Amygdala (tissue), 56 donors: ENCODE results near the gene EHD3.

Experiments used
- DNase-seq, 56 donors: peaks; one replicate each; lab custom pipeline; 2025; lab: John Stamatoyannopoulos, UW

Gene EHD3

DNA sequence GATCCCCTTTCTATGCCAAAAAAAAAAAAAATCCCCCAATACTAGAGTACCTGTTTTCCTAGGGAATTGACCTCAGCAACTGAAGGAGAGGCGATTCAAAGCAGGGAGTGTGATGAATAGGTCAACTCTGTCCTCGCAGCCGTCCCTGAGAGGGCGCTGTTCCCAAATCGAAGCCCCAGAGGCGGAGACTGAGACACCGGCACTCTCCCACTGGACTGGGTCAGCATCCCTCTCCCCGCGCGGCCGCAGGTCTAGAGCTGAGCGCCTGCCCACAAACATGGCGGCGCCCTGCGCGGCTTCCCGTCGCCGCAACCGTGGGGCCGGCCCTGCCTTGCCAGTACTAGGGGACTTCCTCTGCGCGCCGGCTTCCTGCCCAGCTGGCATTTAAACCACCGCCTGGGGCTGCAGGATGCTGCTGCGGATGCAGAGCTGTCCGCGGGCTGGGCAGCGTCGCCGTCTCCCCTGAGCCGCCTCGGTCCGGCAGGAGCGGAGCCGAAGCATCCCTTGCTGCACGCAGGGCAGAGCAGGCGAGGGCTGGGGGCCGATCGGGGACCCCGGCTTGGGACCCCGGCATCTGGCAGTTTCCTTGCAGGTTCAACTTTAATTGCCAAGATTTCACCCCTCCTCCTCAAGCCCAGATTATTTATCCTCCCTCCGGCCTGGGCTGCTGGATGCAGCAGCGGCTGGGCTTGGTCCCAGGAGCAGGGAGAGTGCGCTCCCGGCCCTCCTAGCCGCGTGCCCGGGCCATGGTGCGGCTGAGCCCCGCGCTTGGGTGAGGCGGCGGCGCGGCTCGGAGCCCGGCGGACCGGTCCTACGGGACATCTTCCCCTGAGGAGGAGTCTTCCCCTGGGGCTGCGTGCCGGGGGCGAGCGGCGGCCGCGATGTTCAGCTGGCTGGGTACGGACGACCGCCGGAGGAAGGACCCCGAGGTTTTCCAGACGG is at the start of gene EHD3:
Gene EHD3 (plus strand): TSS at position 412 of the 942 bp plus-strand sequence. CDS start 470 bp downstream, at position 882.
- DNase-seq, result peak; percentile 41 to 93 (median 84)

GRCh38 chr2:31187166-31187565 is 46.8 kb upstream of the EHD3 start:
- no peak for DNase-seq

DNA sequence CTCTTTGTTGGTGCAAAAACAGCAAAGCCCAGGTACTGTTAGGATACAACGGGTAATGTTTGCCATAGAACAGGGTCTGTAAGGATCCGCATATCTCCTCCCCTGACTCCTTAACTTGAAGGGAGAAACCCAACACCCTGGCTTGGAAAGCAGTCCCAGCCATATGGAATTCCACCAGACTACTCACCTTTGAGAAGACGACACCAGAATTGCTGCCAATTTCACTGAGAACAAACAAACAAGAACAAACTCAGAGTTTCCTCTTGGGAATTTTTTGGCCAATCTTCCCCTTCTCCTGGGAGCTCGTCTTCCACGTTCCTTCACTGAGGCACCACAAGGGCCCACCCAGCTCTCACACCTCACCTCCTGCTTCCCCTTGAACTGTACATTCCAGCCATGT is 45.8 kb upstream of the EHD3 start:
- DNase-seq, result no peak

GRCh38 chr2:31189141-31189540 is 44.8 kb upstream of the EHD3 start:
- no peak for DNase-seq

DNA sequence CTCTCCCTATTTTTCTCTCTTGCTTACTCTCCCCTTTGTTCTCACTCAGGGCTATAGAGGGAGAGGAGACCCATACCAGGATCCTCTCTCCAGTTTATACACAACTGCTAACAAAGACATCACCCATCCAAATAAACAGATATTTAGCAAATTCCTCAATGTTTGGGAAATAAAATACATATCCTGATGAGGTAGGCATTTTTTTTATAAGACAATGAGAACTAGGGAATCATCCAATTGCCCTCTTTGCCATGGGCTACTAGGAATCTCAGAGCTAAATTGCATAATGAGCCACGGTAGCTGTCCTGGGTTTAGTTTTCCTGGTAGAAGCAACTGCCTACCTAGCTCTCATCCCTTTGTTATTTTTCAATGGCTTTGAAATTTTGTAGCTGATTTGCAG is 43.8 kb upstream of the EHD3 start:
- DNase-seq, result no peak

DNA sequence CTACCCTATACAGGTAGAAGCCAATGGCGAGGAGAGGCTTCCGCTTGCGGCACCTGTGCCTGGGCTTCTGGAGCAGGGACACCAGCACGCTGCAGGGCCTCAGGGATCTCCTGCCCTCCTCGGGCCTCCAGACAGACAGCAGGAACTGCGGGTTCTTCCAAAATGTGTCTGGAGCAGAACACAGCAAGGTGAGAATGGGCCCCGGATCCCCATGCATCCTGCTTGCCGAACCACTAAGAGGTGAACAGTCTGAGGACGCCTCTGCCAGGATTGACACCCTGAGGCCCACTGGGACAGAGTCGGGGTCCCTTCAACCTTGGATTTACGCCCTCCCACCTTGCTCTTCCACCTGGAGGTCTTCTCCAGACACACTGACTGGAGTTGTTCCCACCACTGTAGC is 42.0 kb upstream of the EHD3 start:
- no peak for DNase-seq

- no peak for DNase-seq
These were observed 41.6 kb upstream of the EHD3 start for GRCh38 chr2:31192396-31192795.

- DNase-seq, result no peak
These were observed 41.0 kb upstream of the EHD3 start for GRCh38 chr2:31192851-31193392.

GRCh38 chr2:31193806-31194205 is 40.1 kb upstream of the EHD3 start:
- no peak for DNase-seq

GRCh38 chr2:31196622-31197021 is 37.3 kb upstream of the EHD3 start:
- no peak for DNase-seq

DNA sequence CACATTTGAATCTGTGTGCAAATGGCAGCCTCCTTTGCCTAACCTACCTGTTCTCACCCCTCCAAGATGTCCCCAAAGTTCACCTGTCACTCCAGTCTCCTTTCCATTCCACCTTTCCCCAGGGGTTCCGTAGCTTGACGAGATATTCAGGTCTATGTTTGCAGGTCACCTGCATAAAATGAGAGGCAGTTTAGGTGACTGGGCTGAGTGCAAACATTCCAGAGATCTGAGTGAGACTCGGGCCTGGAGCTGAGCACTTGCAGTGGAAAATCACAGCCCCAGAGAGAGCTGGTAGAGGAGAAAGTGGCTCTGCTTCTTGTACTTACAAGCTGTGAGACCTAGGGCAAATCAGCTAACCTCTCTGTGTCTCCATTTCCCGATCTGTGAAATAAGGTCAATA is 36.8 kb upstream of the EHD3 start:
- no peak for DNase-seq

- no peak for DNase-seq
These were observed 36.3 kb upstream of the EHD3 start for GRCh38 chr2:31197669-31198068.

DNA sequence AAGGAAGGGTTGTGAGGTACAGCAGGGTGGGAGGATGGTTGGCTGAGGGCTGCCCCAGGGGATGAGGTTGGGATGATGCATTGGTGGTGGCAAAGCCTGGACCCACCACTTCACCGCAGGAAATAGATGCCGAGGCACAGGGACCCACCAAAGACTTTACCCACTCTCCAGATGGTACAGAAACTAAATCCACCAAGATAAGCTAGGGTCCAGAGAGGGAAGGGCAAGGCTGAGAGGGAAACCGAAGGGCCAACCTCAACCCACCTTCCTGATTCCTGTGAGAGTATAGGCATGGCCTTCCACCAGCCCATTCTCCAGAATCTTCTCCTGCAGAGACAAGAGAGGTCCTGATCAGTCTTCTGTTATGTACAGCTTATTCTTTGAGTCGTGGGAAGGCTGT is 34.7 kb upstream of the EHD3 start:
- DNase-seq, result no peak

DNA sequence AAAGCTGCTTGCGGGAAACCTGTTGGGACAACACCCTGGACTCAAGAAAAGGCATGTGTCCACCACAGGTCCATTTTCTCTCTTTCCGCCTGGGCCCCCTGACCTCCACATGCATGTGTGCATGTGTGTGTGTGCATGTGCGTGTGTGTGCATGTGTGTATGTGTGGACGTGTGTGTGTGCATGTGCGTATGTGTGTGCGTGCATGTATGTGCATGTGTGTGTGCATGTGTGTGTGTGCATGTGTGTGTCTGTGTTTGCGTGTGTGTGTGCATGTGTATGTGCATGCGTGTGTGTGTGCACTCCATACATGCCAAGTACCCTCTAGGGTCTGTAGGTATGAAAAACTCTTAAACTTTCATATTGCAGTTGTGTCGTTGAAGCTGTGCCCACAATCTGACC is 33.0 kb upstream of the EHD3 start:
- DNase-seq, result no peak

- DNase-seq, result no peak
These were observed 31.9 kb upstream of the EHD3 start for GRCh38 chr2:31202041-31202440.

DNA sequence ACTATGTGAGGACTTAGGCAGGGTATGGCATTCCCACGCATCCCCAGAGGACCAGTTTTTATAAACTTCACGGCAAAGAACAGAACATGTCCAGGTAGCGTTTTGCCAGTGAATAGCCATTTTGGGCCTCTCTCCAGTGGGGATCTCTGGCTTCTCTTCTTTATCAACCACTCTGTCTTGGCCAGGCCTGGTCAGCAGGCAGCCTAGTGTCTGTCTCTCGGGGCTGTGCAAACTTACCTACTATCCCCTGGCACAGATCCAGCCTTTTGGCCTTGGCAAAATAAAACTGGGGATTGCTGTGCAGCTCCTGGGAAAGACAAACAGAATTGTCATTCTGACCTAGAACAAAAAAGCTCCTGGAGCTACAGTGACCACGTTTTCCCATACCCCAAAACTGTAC is 31.1 kb upstream of the EHD3 start:
- no peak for DNase-seq

DNA sequence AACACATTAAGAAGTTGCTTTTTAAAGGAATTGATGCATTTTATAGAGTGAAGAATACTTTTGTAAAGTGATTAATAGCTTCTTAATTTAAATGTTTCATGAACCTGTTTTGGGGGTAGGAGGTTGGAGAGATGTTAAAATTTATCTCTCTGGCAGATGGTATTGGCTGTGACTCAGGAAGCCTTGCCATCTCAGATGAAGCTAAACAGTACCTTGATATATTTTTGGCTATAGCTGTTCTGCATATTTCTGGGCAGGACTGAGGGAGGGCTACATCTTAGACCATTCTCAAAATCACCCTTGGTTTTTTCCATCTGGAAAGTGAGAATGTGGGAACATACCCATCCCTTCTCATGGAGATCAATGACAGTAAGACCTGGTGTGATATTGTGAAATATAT is 30.0 kb upstream of the EHD3 start:
- no peak for DNase-seq

- peak in 1 of 56 donors; percentile 32 for DNase-seq
These were observed 29.2 kb upstream of the EHD3 start for GRCh38 chr2:31204783-31205182.

DNA sequence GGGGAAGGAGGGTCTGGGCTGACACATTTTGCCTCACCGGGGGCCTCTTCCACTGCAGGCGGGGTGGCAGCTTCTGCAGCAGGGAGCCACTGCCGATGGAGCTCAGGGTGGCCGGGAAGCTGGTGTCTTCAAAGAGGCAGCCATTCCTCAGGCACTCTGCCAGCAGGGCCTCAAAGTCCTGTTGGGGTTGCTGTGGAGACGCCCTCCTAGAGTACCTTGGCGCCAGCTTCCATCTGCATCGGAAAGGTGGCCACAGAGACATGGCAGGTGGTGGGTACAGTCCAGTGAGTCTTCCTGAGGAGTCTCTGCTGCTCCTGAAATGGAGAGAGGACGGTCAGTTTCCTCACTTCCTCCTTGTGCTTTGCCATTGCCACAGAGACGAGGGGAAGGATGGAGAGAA is 28.8 kb upstream of the EHD3 start:
- DNase-seq, result peak in 1 of 56 donors; percentile 4

DNA sequence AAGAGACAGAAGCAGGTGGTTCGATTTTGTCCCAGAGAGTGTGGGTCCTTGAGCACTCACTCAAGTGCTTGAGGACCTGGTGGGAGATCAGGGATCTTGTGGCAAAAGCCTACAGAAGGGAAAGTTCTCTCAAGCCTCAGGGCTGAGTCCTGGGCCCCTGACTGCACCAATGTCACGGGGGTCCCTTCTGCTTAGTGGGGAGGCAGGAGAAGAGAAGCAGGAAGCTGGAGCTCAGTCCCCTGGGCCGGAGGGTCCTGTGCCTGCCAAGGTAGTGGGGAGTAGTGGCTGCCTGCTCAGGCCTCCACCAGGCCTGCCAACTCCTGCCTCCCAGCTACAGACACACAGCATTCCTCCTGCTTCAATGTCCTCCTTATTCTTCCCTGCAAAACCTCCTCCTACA is 28.3 kb upstream of the EHD3 start:
- DNase-seq, result no peak

DNA sequence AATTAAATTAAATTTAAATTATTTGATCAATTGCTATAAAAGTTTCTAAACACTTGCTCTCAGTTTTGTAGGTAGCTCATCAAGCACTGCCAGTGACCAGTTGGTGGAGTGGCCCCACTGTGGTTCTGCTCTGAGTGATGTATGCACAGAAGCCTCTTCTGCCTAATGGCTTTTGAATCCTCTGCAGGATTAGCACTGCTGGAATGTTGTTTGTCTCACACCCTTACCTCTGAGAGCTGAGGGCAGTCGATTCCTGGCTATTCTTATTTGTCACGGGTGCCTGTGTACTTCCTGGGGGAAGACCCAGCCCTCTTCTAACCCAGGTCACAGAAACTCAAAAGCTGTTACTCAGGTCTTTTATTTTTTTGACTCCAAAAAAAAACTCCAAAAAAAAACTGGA is 26.2 kb upstream of the EHD3 start:
- DNase-seq, result no peak

GRCh38 chr2:31208240-31208639 is 25.7 kb upstream of the EHD3 start:
- no peak for DNase-seq
